GM12878 (cell line): ENCODE results near the gene STYXL1. TPM values are rescaled to one million over a fixed set of nuclear protein-coding genes. Genes with fewer than 3 reads are reported as not detected.

Source experiments
- ATAC-seq: fragments of 200-7000 bp; cut with Tn5 transposase; 3 replicates; pipeline ENCODE4 v1.9.1; 2020; ENCODE audit warnings: mild to moderate bottlenecking, moderate library complexity
- BruUV-seq: library from RNA; stranded (reverse); fragments of 400-500 nt; replicated peaks from 2 replicates; lab custom pipeline; 2021; lab: Mats Ljungman, UMichigan
- CTCF ChIA-PET: fragments of 300-600 bp; sonication (Branson Sonifier 250); formaldehyde crosslinking; extraction: SDS; loops from one replicate; lab custom pipeline; 2021; ENCODE audit warnings: inconsistent platforms; lab: Yijun Ruan, JAX
- POLR2A ChIA-PET: fragments of 350-600 bp; formaldehyde crosslinking; extraction: SDS; loops from one replicate; lab custom pipeline; 2021; ENCODE audit warnings: inconsistent platforms; lab: Charles Lee
- RAD21 ChIA-PET: fragments of 300-600 bp; sonication (Branson Sonifier 250); formaldehyde crosslinking; loops from one replicate; lab custom pipeline; 2023; ENCODE audit warnings: antibody characterized with exemption; ENCODE audit not compliant: unreplicated experiment; lab: Charles Lee
- SMC1A ChIA-PET: fragments of 300-600 bp; sonication (Branson Sonifier 250); formaldehyde crosslinking; loops from one replicate; lab custom pipeline; 2023; ENCODE audit not compliant: unreplicated experiment, uncharacterized antibody; lab: Charles Lee
- DNase-seq: peaks from one replicate; pipeline ENCODE4 v3.0.0-alpha.2; 2011; ENCODE audit warnings: low read depth, low spot score
- FAIRE-seq: peaks from 3 replicates; lab custom pipeline; 2011; peaks lifted over from hg19 to GRCh38; lab: Jason Lieb, UNC
- H2AFZ ChIP-seq: 2 replicates; pipeline ENCODE4 v1.6.0; 2011; ENCODE audit warnings: low read depth, low read length, control low read depth; ENCODE audit not compliant: control insufficient read depth
- H3K27ac ChIP-seq: 2 replicates; pipeline ENCODE4 v1.5.1; 2011; ENCODE audit warnings: control low read depth; ENCODE audit not compliant: control insufficient read depth, insufficient read depth
- H3K27me3 ChIP-seq, 2 experiments: replicated peaks in 1 of 2; 2 replicates each; pipeline versions ENCODE4 v1.6.0 to v1.6.1; 2011; ENCODE audit warnings: low read length in 1 of 2; ENCODE audit not compliant: control insufficient read depth in 2 of 2, insufficient read depth in 2 of 2
- H3K36me3 ChIP-seq, 2 experiments: 2 replicates each; pipeline ENCODE4 v1.5.1; 2011; ENCODE audit warnings: low read length in 1 of 2; ENCODE audit not compliant: control insufficient read depth in 2 of 2, insufficient read depth in 2 of 2
- H3K4me1 ChIP-seq: 2 replicates; pipeline ENCODE4 v1.6.1; 2011; ENCODE audit warnings: mild to moderate bottlenecking, low read length, moderate library complexity, mixed read lengths; ENCODE audit not compliant: control insufficient read depth, insufficient read depth
- H3K4me2 ChIP-seq: 2 replicates; pipeline ENCODE4 v1.6.0; 2011; ENCODE audit warnings: control low read depth; ENCODE audit not compliant: control insufficient read depth, insufficient read depth
- H3K4me3 ChIP-seq: fragments of 200-600 bp; sonication (generic); 2 replicates; pipeline ENCODE4 v1.5.1; 2016
- H3K79me2 ChIP-seq: 2 replicates; pipeline ENCODE4 v1.6.0; 2011; ENCODE audit warnings: low read length; ENCODE audit not compliant: control insufficient read depth, insufficient read depth
- H3K9ac ChIP-seq: 2 replicates; pipeline ENCODE4 v1.8.0; 2011; ENCODE audit warnings: low read length, control low read depth, mixed read lengths; ENCODE audit not compliant: control insufficient read depth, insufficient read depth
- H3K9me3 ChIP-seq: replicated peaks from 3 replicates; pipeline ENCODE4 v1.5.1; 2011; ENCODE audit warnings: mild to moderate bottlenecking, low read length; ENCODE audit not compliant: control insufficient read depth, insufficient read depth
- H4K20me1 ChIP-seq: 2 replicates; pipeline ENCODE4 v1.6.0; 2011; ENCODE audit not compliant: control insufficient read depth, insufficient read depth
- CREB1 ChIP-seq: IDR thresholded peaks from 2 replicates; pipeline ENCODE4 v1.6.1; 2012; ENCODE audit warnings: low read depth, mild to moderate bottlenecking, inconsistent platforms
- ELK1 ChIP-seq: IDR thresholded peaks from 2 replicates; pipeline ENCODE4 v1.6.1; 2012; ENCODE audit warnings: low read depth, low read length, improper control_type of control experiment
- FOS ChIP-seq: IDR thresholded peaks from 3 replicates; pipeline ENCODE4 v1.6.1; 2011; ENCODE audit warnings: borderline replicate concordance; ENCODE audit not compliant: insufficient read length; ENCODE audit errors: extremely low read depth
- NRF1 ChIP-seq: conservative IDR thresholded peaks from 2 replicates; pipeline ENCODE4 v1.6.1; 2011; ENCODE audit warnings: mild to moderate bottlenecking, low read depth, low read length, improper control_type of control experiment
- ZBTB11 ChIP-seq: fragments of 450-650 bp; formaldehyde crosslinking; IDR thresholded peaks from 2 replicates; pipeline ENCODE4 v1.5.0; 2022; ENCODE audit warnings: mild to moderate bottlenecking, missing genetic modification characterization
- WGBS: methylation state at CpG from one replicate; pipeline ENCODE4 v1.1.6; 2016; ENCODE audit warnings: low lambda C conversion rate; ENCODE audit not compliant: insufficient replicate concordance, insufficient coverage; ENCODE audit errors: missing lambda C conversion rate; 5-methylcytosine and 5-hydroxymethylcytosine counted together
- in situ Hi-C: fragments of 300-500 bp; cut with MboI; formaldehyde crosslinking; loops from 9 replicates; pipeline ENCODE4 v1.14.3; 2018; ENCODE audit warnings: mixed read lengths
- intact Hi-C: fragments of 100-400 bp; cut with micrococcal nuclease; formaldehyde crosslinking; loops from one replicate; pipeline ENCODE4 v1.14.2; 2022; ENCODE audit not compliant: unreplicated experiment
- polyA plus RNA-seq, 11 experiments: library from polyadenylated mRNA; depleted of rRNA in 4 of 11; unstranded in 6 of 11; stranded (reverse) in 5 of 11; fragments of >200 nt; fragmentation: Nextera tagmentation in 4 of 11; fragmentation: Illumina TruSeq in 1 of 11; extraction: Ambion mirVana in 4 of 11; extraction: Trizol in 1 of 11; gene quantifications; 1 replicate in 1 of 11; 2 replicates in 10 of 11; pipeline versions ENCODE4 v1.2.1 to v1.2.3, GENCODE V29; 2011 to 2016; ENCODE audit warnings: inconsistent platforms in 2 of 11, missing spikeins in 2 of 11, low read depth in 1 of 11
- total RNA-seq, 4 experiments: library from RNA; depleted of rRNA in 3 of 4; stranded (reverse); fragments of >200 nt in 3 of 4; fragmentation: Illumina TruSeq in 1 of 4; extraction: Trizol in 1 of 4; gene quantifications; 2 replicates each; pipeline versions ENCODE4 v1.2.1 to v1.2.3, GENCODE V29; 2013 to 2021

STYXL1 gene
- total and polyA plus RNA-seq, 10 of the 15 experiments (the other 5 are each of a cell fraction or from before 2014, with no cell fraction given): 18.4 to 65.9 (median 40.7) TPM

GRCh38 chr7:76047305-76047810, 442 bp downstream of the STYXL1 start:
- Histone ChIP-seq H3K27me3 (no peaks in the 10 kb centered on the region), H3K4me1 (peaks cover 7% of the 10 kb centered on the region), H3K9ac (peak overlapping the region; percentile 95), H3K27ac (peak overlapping the region; percentile 81), H3K9me3 (no peaks in the 10 kb centered on the region), H4K20me1 (no peaks in the 10 kb centered on the region), H3K4me3 (peak overlapping the region; percentile 96), H2AFZ (peak overlapping the region; percentile 79), H3K79me2 (peaks cover 67% of the 10 kb centered on the region), H3K4me2 (peak overlapping the region; percentile 60), H3K36me3 (peaks cover 0 to 12% of the 10 kb centered on the region in 2 experiments; a peak in 2 of 4 replicates)
- no peak for FAIRE-seq
- TSS peak; percentile 95 for BruUV-seq
- TF ChIP-seq ELK1: no peak
- no peak for TF ChIP-seq ZBTB11 (CRISPR knock-in tag)
- no peak for TF ChIP-seq CREB1
- TF ChIP-seq NRF1: no peak
- no peak for TF ChIP-seq FOS
- DNase-seq: no peak
- RAD21 ChIA-PET: interaction anchor here (1.5 to 1.9 kb wide), 2 partner anchors 28 to 169 kb away, joined by 5 to 11 read pairs; partner anchors contain the start of gene RHBDD2
- intact Hi-C loops: no loop called here
- 8% methylated on average over 21 of the region's 21 CpGs for WGBS
- CTCF ChIA-PET: interaction anchor here (1.3 to 2.5 kb wide), 2 partner anchors 27 to 104 kb away, joined by 3 to 10 read pairs; no protein-coding TSS in a partner anchor
- SMC1A ChIA-PET: interaction anchor here (0.9 kb wide), 1 partner anchor 975 kb away, joined by 3 read pairs; no protein-coding TSS in a partner anchor
- POLR2A ChIA-PET: interaction anchor here (0.6 to 1.6 kb wide), 4 partner anchors 27 to 317 kb away, joined by 3 to 5 read pairs (median 4); no protein-coding TSS in a partner anchor
- in situ Hi-C loops: loop anchor here (25.0 kb wide), 1 partner anchor 985 kb away; the partner anchor contains the start of gene RCC1L
- ATAC-seq: peak; percentile 17
